Measurements from ENCODE around the gene ENTPD8.

ENTPD8 gene

GRCh38 chr9:137406085-137406760, 34.9 kb downstream of the ENTPD8 start:
- no peak for TF ChIP-seq CTCF (IDR thresholded peaks at IDR 0.05; ENCODE audit: low read depth, low read length)
- no peak for DNase-seq (ENCODE audit: extremely low read depth, low read depth)

GRCh38 chr9:137405677-137406081, 35.5 kb downstream of the ENTPD8 start:
- no peak for TF ChIP-seq CTCF (IDR thresholded peaks at IDR 0.05; ENCODE audit: low read depth, low read length)
- DNase-seq (ENCODE audit: extremely low read depth, low read depth), result no peak

GRCh38 chr9:137404961-137405567, 36.1 kb downstream of the ENTPD8 start:
- no peak for DNase-seq (ENCODE audit: extremely low read depth, low read depth)
- no peak for TF ChIP-seq CTCF (IDR thresholded peaks at IDR 0.05; ENCODE audit: low read depth, low read length)

- no peak for DNase-seq (ENCODE audit: extremely low read depth, low read depth)
Observed at GRCh38 chr9:137403269-137403668, 37.9 kb downstream of the ENTPD8 start.

GRCh38 chr9:137402746-137403145, 38.4 kb downstream of the ENTPD8 start:
- no peak for DNase-seq (ENCODE audit: extremely low read depth, low read depth)
- no peak for TF ChIP-seq CTCF (IDR thresholded peaks at IDR 0.05; ENCODE audit: low read depth, low read length)

More at GRCh38 chr9:137403269-137403668, 37.9 kb downstream of the ENTPD8 start:
- TF ChIP-seq CTCF (IDR thresholded peaks at IDR 0.05; ENCODE audit: low read depth, low read length), result no peak

- TF ChIP-seq CTCF (IDR thresholded peaks at IDR 0.05; ENCODE audit: low read depth, low read length), result no peak
- no peak for DNase-seq (ENCODE audit: extremely low read depth, low read depth)
Observed at GRCh38 chr9:137398561-137399468, 42.3 kb downstream of the ENTPD8 start.

Data from AG09319 (cell line).